H1 (cell line): Measurements from ENCODE around the gene ZCCHC12. TPM values are rescaled to one million over a fixed set of nuclear protein-coding genes. Genes with fewer than 3 reads are reported as not detected.

Source experiments
- CEBPB ChIP-seq: IDR thresholded peaks from 2 replicates; pipeline ENCODE4 v1.6.1; 2012; ENCODE audit warnings: low read depth, low read length
- EGR1 ChIP-seq: IDR thresholded peaks from 2 replicates; pipeline ENCODE4 v1.6.1; 2011; ENCODE audit warnings: low read depth, low read length, borderline replicate concordance
- KDM5A ChIP-seq: fragments of 200-600 bp; IDR thresholded peaks from 2 replicates; pipeline ENCODE4 v1.7.1; 2012; ENCODE audit warnings: mild to moderate bottlenecking, low read length, inconsistent platforms, mixed read lengths
- POLR2AphosphoS5 ChIP-seq: IDR thresholded peaks from 2 replicates; pipeline ENCODE4 v1.6.1; 2011; ENCODE audit warnings: low read depth, low read length
- ZNF274 ChIP-seq: IDR thresholded peaks from 2 replicates; pipeline ENCODE4 v1.7.0; 2012; ENCODE audit warnings: low read length, borderline replicate concordance; ENCODE audit errors: extremely low read depth
- polyA plus RNA-seq, 7 experiments: library from polyadenylated mRNA; depleted of rRNA in 3 of 7; stranded (reverse) in 5 of 7; unstranded in 2 of 7; fragments of >200 nt in 5 of 7; fragments of 200-250 nt in 2 of 7; gene quantifications; 1 replicate in 5 of 7; 2 replicates in 1 of 7; 4 replicates in 1 of 7; pipeline versions ENCODE4 v1.2.1 to v1.2.3, GENCODE V29; 2011 to 2013; ENCODE audit warnings: missing spikeins in 2 of 7, mixed read lengths in 2 of 7
- total RNA-seq: library from RNA; stranded (reverse); fragmentation: NEBNext Ultra II Directional; extraction: Animal tissue kit (Norgen Biotek cat#: 25700); gene quantifications from 2 replicates; pipeline ENCODE4 v1.2.1, GENCODE V29; 2021
- TF ChIP-seq, protein P1 (sequence below): fragments of 300-600 bp; sonication (generic); IDR thresholded peaks from 2 replicates; pipeline ENCODE4 v1.7.1; 2012; ENCODE audit warnings: low read length, moderate library complexity, mild to moderate bottlenecking, inconsistent platforms; ENCODE audit not compliant: insufficient replicate concordance

The ZCCHC12 gene
- total and polyA plus RNA-seq, 2 of the 8 experiments (the other 6 are each of a cell fraction or from before 2014, with no cell fraction given), result 0.76 to 1.3 TPM

- TF ChIP-seq, protein P1, sequence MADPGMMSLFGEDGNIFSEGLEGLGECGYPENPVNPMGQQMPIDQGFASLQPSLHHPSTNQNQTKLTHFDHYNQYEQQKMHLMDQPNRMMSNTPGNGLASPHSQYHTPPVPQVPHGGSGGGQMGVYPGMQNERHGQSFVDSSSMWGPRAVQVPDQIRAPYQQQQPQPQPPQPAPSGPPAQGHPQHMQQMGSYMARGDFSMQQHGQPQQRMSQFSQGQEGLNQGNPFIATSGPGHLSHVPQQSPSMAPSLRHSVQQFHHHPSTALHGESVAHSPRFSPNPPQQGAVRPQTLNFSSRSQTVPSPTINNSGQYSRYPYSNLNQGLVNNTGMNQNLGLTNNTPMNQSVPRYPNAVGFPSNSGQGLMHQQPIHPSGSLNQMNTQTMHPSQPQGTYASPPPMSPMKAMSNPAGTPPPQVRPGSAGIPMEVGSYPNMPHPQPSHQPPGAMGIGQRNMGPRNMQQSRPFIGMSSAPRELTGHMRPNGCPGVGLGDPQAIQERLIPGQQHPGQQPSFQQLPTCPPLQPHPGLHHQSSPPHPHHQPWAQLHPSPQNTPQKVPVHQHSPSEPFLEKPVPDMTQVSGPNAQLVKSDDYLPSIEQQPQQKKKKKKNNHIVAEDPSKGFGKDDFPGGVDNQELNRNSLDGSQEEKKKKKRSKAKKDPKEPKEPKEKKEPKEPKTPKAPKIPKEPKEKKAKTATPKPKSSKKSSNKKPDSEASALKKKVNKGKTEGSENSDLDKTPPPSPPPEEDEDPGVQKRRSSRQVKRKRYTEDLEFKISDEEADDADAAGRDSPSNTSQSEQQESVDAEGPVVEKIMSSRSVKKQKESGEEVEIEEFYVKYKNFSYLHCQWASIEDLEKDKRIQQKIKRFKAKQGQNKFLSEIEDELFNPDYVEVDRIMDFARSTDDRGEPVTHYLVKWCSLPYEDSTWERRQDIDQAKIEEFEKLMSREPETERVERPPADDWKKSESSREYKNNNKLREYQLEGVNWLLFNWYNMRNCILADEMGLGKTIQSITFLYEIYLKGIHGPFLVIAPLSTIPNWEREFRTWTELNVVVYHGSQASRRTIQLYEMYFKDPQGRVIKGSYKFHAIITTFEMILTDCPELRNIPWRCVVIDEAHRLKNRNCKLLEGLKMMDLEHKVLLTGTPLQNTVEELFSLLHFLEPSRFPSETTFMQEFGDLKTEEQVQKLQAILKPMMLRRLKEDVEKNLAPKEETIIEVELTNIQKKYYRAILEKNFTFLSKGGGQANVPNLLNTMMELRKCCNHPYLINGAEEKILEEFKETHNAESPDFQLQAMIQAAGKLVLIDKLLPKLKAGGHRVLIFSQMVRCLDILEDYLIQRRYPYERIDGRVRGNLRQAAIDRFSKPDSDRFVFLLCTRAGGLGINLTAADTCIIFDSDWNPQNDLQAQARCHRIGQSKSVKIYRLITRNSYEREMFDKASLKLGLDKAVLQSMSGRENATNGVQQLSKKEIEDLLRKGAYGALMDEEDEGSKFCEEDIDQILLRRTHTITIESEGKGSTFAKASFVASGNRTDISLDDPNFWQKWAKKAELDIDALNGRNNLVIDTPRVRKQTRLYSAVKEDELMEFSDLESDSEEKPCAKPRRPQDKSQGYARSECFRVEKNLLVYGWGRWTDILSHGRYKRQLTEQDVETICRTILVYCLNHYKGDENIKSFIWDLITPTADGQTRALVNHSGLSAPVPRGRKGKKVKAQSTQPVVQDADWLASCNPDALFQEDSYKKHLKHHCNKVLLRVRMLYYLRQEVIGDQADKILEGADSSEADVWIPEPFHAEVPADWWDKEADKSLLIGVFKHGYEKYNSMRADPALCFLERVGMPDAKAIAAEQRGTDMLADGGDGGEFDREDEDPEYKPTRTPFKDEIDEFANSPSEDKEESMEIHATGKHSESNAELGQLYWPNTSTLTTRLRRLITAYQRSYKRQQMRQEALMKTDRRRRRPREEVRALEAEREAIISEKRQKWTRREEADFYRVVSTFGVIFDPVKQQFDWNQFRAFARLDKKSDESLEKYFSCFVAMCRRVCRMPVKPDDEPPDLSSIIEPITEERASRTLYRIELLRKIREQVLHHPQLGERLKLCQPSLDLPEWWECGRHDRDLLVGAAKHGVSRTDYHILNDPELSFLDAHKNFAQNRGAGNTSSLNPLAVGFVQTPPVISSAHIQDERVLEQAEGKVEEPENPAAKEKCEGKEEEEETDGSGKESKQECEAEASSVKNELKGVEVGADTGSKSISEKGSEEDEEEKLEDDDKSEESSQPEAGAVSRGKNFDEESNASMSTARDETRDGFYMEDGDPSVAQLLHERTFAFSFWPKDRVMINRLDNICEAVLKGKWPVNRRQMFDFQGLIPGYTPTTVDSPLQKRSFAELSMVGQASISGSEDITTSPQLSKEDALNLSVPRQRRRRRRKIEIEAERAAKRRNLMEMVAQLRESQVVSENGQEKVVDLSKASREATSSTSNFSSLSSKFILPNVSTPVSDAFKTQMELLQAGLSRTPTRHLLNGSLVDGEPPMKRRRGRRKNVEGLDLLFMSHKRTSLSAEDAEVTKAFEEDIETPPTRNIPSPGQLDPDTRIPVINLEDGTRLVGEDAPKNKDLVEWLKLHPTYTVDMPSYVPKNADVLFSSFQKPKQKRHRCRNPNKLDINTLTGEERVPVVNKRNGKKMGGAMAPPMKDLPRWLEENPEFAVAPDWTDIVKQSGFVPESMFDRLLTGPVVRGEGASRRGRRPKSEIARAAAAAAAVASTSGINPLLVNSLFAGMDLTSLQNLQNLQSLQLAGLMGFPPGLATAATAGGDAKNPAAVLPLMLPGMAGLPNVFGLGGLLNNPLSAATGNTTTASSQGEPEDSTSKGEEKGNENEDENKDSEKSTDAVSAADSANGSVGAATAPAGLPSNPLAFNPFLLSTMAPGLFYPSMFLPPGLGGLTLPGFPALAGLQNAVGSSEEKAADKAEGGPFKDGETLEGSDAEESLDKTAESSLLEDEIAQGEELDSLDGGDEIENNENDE, result no peak
- TF ChIP-seq KDM5A (no peak), ZNF274 (no peak), CEBPB (no peak), POLR2AphosphoS5 (no peak), EGR1 (no peak)
These were observed 37.7 kb downstream of the ZCCHC12 start (continued) for GRCh38 chrX:118861338-118861737.
